HG03103 (cell line): ENCODE results near the gene FLNC.

Source experiments
- ATAC-seq: cut with Tn5 transposase; IDR thresholded peaks from one replicate; pipeline ENCODE4 v1.9.1; 2021; ENCODE audit warnings: low read depth; ENCODE audit not compliant: unreplicated experiment

FLNC gene

DNA sequence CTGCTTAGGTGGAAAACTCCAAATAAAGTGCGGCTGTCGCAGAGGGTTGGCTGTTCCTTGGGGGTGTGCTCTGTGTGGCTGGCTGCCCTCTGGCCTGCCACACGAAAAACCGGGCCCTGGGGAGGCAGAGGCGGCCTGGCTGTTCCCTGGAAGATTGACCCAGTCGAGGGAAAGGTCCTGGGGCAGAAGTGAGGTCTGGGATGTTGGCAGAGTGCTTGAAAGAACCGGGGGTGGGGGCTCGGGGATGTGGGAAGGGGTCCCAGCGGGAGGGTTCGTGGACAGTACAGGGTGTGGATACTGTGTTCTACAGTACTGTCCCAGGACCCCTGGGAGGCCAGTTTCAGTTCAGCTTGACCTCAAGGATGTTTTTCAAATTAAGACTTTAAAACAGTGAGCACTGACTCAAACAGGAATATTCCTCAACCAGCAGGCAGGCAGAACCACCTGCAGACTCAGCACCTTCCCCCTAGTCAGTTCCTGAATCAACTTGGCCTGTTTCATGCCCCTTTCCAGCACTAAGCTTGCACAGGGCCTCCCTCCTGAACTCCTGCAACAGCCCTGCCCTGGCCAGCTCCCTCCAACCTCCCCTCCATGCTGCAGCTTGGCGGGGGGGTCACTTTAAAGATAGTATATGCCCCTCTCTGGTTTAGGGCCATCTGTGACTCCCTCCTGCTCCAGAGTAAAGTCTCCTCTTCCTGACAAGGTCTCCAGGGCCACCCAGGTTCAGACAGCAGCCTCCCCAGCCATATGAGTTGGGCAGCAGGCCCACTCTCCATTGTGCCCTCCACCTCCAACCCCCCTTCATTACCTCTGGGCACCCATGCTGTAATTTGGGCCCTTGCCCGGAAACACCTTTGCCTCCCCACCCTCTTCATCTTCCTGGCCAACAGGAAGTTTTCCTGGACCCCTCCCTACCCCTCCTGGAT, 29.3 kb downstream of the FLNC start:
- no peak for ATAC-seq

DNA sequence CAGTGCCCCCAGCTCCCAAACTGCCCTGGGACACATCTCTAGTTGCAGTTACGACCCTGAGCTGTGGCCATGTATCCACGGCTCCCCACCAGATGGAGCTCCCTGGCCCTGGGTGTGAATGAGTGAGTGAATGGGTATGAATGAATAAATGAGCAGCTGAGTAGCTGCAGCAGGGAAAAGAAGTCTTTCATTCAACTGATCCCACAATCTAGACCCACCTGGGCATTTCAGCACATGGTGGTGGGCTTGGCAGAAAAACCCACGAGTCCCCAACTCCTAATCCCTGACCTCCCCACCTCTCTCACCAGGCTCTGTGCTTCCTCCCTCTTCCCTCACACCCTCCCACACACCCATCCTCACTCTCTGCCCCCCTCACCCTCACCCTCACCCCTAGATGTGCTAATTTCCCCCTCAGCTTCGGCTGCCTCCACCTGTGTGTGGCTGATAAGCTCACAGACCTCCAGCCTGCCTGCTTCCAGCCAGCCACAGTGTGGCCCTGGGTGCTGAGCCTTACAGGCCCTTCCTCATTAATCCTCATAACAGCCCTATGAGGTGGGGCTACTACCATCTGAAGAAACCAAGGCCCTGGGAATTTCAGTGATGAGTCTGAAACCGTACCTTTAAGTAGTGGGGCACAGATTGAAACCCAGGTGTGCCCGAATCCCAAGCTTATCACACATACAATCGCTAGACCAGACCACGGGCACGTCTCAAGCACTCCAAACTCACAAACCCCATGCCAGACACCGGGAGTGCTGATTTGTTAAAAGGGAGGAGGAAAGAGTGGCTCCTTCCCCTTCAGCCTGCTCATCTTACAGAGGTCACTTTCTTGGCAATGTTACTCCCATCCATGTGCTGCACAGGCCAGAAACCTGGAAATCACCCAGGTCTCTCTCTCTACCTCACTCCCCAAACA, 30.2 kb downstream of the FLNC start:
- ATAC-seq, result no peak

DNA sequence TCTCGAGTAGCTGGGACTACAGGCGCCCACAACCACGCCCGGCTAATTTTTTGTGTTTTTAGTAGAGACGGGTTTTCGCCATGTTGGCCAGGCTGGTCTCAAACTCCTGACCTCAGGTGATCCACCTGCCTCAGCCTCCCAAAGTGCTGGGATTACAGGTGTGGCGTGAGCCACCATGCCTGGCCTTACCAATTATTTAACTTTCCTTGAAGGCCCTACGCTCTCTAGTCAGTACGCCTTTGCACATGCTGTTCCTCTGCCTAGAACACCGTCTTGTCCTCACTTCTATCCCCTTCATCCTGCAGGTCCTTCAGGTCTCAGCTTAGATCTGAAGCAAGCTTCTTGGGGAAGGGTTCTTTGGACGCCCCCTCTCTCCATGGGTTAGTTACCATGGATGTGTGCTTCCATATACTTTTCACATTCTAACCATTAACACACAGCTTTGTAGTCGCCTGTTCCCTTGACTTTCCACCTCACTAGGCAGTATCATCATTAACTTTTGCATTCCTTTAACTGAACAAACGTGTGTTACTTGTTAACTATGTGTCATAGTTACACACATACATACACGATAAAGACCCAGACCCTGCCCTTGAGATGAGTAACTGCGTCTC, 31.9 kb downstream of the FLNC start:
- ATAC-seq, result no peak

DNA sequence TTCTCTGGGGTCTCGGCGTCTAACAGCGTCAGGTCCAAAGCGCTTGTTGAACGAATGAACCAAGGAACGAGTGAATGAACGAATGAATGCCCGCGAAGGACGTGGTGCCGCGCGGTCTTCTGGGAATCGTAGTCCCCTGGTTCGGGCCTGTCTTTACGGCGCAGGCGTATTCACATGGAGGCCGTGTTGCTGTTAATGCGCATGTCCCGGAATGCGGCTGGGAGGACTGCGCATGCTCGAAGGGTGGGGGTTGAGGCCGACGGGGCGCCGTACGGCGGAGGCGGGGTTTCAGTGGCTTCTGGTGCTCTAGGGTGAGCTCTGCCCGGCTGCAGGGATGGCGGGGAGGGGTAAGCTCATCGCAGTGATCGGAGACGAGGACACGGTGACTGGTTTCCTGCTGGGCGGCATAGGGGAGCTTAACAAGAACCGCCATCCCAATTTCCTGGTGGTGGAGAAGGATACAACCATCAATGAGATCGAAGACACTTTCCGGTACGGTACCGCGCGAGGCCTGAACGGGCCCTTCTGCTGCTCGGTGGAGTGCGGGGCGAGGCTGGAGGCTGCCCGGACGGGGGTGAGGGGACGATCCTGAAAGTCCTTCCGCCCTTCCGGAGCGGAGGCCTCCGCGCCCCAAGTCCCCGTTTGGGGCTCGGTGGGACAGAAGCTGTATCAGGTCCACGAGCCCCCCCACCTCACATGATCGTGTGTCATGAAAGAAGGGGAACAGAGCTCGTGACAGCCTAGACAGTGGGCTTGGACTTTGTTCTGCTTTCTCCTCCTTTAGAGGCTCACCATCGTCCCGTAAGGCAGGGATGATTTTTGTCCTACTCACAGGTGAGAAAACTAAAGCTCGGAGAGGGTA, 32.6 kb downstream of the FLNC start, which contains the start of gene ATP6V1F:
ATP6V1F (plus strand) TSS at position 286 of the 862 bp plus-strand sequence; CDS start at position 335, 49 bp downstream.
- peak; percentile 81 for ATAC-seq

DNA sequence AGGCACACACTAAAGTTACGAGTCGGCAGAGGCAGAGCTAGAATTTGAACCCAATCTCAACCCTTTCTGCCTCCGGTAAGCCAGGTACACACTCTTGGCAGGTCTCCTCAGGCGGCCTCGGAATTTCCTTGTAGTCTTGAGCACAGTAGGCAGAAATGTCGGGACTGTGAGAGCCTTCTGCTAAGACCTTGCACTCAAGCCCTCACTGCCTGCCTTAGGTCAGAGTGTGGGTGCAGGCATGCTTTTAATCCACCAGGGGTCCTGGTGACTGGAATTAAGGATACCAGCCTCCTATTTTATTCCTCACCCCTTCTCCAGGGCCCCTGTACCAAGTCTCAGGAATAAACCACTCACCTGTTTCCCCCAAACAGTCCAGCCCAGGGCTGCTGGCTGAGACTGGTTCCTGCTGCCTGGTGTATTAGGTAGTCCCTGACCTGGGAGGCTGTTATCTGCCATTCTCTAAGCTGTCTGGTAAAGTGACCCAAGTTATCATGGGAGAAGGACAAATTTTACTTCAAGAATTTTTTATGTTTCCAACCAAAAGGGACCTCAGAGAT, 33.3 kb downstream of the FLNC start:
- no peak for ATAC-seq

DNA sequence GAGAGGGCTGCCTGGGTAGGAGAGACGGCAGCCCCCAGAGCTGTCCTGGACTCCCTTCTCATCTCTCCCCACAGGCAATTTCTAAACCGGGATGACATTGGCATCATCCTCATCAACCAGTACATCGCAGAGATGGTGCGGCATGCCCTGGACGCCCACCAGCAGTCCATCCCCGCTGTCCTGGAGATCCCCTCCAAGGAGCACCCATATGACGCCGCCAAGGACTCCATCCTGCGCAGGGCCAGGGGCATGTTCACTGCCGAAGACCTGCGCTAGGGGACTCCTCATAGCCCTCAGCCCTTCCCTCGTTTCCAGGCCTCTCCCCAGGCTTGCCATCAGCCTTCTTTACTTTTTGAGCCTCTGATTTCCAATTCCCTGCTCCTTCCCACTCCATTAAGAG, 35.1 kb downstream of the FLNC start:
- no peak for ATAC-seq

DNA sequence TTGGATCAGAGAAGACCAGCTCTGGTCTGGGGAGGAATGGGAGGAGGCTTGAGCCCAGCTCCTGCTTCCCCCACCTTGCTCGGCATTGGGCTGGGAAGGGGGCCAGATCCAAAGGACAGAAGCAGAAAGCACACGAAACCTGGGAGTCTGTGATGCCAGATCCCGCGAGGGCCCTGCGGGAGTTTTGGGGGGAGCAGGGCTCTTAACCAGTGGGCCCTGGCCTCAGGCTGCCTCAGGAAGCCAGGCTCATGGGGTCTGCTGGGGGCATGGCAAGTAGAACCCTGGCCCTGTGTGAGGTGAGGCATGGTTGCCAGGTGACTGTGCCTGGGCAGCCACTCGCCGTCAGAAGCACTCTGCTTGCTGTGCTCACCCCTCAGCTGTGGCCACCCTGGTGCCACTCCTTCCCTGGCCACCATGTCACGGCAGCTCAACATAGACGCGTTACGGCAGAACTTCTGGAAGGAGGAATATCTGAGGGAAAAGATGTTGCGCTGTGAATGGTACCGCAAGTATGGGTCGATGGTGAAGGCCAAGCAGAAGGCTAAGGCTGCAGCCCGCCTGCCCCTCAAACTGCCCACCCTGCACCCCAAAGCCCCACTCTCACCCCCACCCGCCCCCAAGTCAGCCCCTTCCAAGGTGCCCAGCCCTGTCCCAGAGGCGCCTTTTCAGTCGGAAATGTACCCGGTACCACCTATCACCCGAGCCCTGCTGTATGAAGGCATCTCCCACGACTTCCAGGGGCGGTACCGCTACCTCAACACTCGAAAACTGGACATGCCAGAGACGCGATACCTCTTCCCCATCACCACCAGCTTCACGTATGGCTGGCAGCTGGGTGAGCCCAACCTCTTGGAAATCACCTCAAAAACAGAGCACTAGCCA, 36.0 kb downstream of the FLNC start:
- ATAC-seq, result no peak

DNA sequence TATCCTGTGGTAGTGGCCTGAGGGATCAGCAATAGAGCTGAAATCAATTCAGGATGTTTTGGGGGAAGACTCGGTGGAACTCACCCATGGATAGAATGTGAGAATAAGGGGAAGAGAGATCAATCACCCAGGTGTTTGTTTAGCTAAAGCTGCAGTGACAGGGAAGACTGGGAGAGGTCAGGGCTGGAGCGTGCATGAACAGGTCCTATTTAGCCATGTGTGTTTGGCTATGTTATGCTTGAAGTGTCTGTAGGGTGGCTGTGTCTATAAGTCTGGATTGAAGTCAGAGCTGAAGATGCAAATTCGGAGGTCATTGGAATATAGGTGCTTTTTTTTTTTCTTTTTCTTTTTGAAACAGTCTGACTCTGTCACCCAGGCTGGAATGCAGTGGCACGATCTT, 37.0 kb downstream of the FLNC start:
- no peak for ATAC-seq

DNA sequence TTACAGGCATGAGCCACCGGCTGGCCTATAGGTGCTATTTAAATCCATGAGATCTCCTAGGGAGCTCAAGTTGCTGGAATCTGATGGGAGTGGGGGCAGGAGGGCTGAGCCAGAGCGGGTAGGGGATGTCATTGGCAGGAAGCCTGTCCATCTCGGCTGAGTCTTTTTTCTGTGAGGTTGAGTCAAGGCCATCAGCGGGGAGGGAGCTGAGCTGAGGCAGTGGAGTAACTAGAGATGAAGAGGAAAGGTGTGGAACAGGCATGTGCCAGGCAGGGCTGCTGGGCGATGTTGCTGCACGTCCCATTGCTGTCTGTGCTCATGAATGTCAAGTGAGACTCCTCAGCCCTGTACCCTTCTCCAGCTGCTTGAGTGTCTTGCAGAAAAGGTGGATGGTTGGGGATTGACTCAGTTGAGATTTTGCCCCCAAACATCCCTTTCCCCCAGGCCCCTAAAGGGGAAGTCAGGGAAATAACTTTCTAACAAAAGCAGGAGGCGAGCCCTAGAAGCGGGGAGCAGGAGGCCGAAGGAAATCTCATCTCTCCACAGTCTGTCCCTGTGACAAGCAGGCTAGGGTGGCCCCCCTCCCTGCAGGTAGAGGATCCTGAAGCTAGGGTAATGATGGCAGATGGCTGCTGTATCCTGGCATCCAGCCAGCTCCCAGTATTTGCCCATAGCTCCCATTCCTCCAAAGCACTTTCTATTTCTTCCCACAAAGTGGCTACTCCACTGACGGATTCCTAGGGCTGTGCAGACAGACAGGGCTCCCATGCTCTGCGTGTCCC, 37.8 kb downstream of the FLNC start:
- no peak for ATAC-seq

DNA sequence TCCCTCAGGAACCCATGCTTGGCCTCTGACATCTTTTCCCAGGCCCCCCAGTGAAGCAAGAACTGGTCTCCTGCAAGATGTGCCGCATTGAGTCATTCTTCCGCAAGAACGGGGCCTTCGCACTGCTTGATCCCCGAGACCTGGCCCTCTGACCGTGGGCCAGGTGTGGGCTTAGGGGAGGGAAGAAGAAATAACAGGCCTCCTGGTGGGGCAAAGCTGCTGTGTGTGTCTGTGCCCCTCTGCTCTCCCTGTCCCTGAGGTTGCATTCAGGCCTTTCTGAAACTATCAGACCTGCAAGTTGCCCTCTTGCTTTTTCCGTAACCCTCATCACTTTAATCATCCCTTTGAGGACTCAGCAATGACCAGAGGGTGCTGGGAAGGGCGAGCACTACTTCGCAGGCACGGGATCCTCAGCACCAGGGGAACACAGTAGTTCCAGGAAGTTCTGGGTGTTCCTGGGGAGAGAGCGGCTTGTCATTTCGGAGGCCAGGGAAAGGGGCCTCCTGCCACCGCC, 38.5 kb downstream of the FLNC start:
- ATAC-seq, result no peak

DNA sequence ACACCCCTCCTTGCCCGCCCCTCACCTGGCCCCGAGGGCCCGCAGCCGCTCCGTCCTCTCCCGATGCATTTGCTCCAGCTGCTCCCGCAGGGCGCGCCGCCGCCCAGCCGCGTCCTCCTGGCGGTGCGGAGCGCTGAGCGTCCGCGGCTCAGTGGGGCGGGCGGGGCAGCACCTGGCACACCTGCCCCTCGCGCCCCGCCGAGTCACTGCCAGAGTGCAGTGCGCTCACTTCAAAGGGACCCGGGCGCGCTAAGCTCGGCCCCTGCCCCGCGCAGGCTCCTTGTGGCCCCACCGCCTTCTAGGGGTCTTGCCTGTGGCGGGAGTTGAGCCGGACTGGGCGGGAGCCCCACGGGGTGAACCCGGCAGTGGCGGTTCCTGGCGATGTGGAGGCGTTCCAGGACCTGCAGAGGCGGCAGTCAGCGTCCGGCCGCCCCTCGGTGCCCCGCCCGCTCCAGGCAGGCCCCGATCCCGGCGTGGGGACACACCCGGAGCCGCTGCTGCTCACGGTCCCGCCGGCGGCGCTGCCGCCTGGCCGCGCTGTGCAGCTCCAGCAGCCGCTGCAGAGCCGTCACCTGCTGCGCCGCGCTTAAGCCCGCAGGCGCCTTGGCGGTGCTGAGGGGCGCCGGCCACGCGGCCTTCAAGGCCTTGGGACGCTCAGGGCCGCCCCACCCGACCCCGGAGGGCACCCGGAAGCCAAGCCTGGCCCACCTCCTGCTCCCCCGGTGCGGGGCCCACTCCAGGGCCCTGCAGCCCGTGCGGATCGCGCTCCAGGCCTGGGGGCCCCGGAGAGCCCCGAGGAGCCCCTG, 39.1 kb downstream of the FLNC start:
- peak; percentile 57 for ATAC-seq

DNA sequence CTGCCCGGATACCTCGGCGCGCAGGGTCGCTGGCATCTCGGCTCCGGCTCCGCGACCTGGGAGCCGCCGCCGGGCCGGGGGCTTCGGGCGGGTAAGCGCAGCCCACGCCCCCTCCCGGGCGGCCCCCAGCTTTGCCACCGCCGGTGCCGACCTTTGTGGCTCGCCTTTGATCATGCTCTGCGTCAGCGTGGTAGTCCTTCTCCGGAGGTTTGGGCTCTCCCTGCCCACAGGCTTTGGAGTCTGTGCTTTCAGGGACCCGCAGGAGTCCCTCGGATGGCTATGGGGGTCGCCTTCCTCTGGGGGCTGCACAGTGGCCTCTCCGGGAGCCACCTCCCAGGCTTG, 39.7 kb downstream of the FLNC start:
- ATAC-seq, result peak; percentile 12

DNA sequence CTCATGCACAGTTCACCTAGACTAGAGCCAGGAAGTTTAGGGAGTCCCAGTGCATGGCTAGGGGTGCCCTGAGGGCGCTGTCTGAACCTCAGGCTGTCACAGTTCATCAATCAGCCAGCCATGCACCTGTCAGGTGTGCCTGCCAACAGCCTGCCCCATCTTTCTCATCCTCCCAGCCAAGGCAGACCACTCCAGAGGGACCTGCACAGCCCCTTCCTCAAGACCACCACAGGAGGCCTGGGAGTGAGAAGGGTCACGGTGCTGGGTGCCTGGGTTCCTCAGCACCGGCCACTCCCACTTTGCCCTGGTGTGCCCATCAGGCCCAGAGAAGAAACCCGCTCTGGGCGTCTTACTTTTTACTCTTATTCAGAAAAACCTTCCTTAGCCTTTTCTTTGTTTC, 40.8 kb downstream of the FLNC start:
- no peak for ATAC-seq

DNA sequence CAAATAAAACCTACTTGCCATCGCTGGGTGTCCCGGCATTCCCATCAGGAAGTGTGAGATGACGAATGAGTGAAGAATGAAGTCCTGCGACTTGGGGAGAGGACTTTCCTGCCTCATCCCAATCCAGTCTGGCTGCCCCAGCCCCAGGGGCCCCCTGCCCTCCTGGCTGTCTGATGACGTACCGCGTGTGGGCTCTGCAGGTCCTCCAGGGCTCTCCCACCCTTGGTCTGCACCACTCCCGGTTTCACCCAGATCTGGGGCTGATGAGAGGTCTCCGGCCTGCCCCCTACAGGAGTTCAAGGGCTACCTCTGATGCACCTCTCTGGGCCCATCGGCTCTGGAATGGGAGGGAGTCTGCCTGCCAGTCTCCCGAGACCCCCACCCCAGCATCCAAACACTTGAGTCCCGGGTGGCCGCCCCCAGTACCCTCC, 42.2 kb downstream of the FLNC start:
- ATAC-seq, result no peak

DNA sequence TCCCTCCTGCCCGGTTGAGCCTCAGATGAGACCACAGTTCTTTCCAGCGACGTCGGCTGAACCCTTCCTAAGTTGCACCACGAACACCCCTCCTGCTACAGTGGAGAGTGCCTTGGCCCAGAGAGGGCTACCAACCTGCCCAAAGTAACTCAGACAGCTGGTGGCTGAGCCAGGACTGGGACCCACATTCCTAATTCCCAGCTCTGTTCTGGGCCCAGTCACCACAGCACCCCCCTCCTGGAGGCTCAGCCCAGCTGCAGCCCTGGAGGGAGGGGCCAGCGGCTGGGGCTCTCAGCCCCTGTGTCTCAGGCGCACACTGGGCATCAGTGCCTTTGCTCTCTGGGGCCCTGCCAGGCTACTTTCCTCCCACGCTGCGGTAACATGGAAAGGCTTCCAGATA, 43.0 kb downstream of the FLNC start:
- ATAC-seq, result no peak

DNA sequence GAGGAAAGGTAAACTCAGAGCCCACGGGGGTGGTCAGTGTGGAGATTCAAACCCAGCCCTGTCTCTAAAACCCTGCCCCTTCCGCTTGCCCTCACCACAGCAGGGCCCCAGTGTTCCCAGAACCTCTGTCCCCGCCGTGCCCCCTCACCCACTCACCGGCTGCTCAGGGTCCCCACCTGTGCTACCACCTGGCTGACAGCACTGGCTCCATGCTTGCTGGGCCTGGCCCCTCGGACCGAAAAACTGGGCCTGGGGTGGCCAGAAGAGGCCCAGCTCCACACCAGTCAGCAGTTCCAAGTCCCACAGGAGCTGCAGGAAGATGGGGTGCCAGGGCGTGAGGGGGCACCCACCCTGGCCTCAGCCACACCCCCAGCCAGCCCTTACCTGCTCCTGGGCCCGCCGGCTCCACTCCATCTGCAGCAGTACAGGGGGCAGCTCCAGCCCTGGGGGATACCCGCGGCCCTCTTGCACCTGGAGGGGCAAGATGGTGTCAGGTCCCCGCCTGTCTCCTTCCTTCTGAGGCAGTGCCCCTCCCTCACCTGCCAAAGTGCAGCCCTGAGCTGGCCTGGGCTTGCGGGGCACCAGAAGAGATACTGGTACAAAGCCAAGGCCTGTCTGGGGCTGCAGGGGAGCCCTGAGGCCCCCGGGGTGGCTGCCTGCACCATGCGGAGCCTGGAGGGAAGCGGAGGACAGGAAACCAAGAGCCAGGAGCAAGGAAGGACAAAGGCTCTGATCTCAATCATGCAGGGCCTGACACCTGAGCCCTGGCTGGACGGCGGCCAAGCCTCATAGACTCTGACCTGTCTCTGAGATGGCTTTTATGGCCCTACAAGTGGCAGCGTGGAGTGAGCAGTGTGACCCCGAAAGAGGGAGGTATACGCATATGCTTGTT, 44.2 kb downstream of the FLNC start:
- ATAC-seq, result no peak
